ENCODE measurements around the gene PPP1R13L.

The PPP1R13L gene

GRCh38 chr19:45370410-45371204 is 34.3 kb downstream of the PPP1R13L start, which contains the start of gene ERCC2:
TSS of gene ERCC2 (minus strand) at chr19:45370573. CDS start at chr19:45370540, 33 bp downstream.
- in situ Hi-C loops (cut with HindIII; ENCODE audit: low sequenced_read_pairs): no loop called here

GRCh38 chr19:45368737-45369340 is 36.0 kb downstream of the PPP1R13L start:
- in situ Hi-C loops (cut with HindIII; ENCODE audit: low sequenced_read_pairs): no loop called here

GRCh38 chr19:45368127-45368526 is 36.7 kb downstream of the PPP1R13L start:
- in situ Hi-C loops (cut with HindIII; ENCODE audit: low sequenced_read_pairs): no loop called here

- in situ Hi-C loops (cut with HindIII; ENCODE audit: low sequenced_read_pairs): no loop called here
These were observed 40.2 kb downstream of the PPP1R13L start for GRCh38 chr19:45364696-45365095.

- in situ Hi-C loops (cut with HindIII; ENCODE audit: low sequenced_read_pairs): no loop called here
These were observed 40.9 kb downstream of the PPP1R13L start for GRCh38 chr19:45363861-45364459.

GRCh38 chr19:45362291-45362690 is 42.6 kb downstream of the PPP1R13L start:
- in situ Hi-C loops (cut with HindIII; ENCODE audit: low sequenced_read_pairs): no loop called here

GRCh38 chr19:45361608-45362007 is 43.3 kb downstream of the PPP1R13L start:
- in situ Hi-C loops (cut with HindIII; ENCODE audit: low sequenced_read_pairs): no loop called here

- in situ Hi-C loops (cut with HindIII; ENCODE audit: low sequenced_read_pairs): no loop called here
These were observed 46.6 kb downstream of the PPP1R13L start for GRCh38 chr19:45358213-45358792.

- in situ Hi-C loops (cut with HindIII; ENCODE audit: low sequenced_read_pairs): no loop called here
These were observed 47.5 kb downstream of the PPP1R13L start for GRCh38 chr19:45357445-45357783.

GRCh38 chr19:45356760-45357444 is 48.0 kb downstream of the PPP1R13L start:
- in situ Hi-C loops (cut with HindIII; ENCODE audit: low sequenced_read_pairs): no loop called here

- in situ Hi-C loops (cut with HindIII; ENCODE audit: low sequenced_read_pairs): no loop called here
These were observed 49.0 kb downstream of the PPP1R13L start for GRCh38 chr19:45355910-45356309.

GRCh38 chr19:45355402-45355801 is 49.5 kb downstream of the PPP1R13L start:
- in situ Hi-C loops (cut with HindIII; ENCODE audit: low sequenced_read_pairs): no loop called here

GRCh38 chr19:45354241-45354842 is 50.5 kb downstream of the PPP1R13L start:
- in situ Hi-C loops (cut with HindIII; ENCODE audit: low sequenced_read_pairs): no loop called here

GRCh38 chr19:45352914-45353796 is 51.7 kb downstream of the PPP1R13L start:
- in situ Hi-C loops (cut with HindIII; ENCODE audit: low sequenced_read_pairs): no loop called here

GRCh38 chr19:45352471-45352870 is 52.4 kb downstream of the PPP1R13L start:
- in situ Hi-C loops (cut with HindIII; ENCODE audit: low sequenced_read_pairs): no loop called here

GRCh38 chr19:45352062-45352461 is 52.8 kb downstream of the PPP1R13L start:
- in situ Hi-C loops (cut with HindIII; ENCODE audit: low sequenced_read_pairs): no loop called here

GRCh38 chr19:45351401-45351952 is 53.4 kb downstream of the PPP1R13L start:
- in situ Hi-C loops (cut with HindIII; ENCODE audit: low sequenced_read_pairs): no loop called here

GRCh38 chr19:45350477-45351058 is 54.3 kb downstream of the PPP1R13L start:
- in situ Hi-C loops (cut with HindIII; ENCODE audit: low sequenced_read_pairs): no loop called here

- in situ Hi-C loops (cut with HindIII; ENCODE audit: low sequenced_read_pairs): loop anchor here (5.0 kb wide), 1 partner anchor 42 kb away; no protein-coding TSS in a partner anchor
These were observed 55.4 kb downstream of the PPP1R13L start for GRCh38 chr19:45349430-45349941.
